OCI-LY1 (cell line): ENCODE measurements around the gene SHLD1.

Experiments used
- H2AFZ ChIP-seq: fragments of 200-600 bp; sonication (generic), shearing (Covaris generic); 2 replicates; pipeline ENCODE4 v1.6.0; 2014; ENCODE audit warnings: antibody characterized with exemption, mild to moderate bottlenecking, low read length
- H3F3A ChIP-seq: fragments of 200-600 bp; sonication (generic), shearing (Covaris generic); 2 replicates; pipeline ENCODE4 v1.6.0; 2014; ENCODE audit warnings: mild to moderate bottlenecking, antibody characterized with exemption, low read length, moderate library complexity; ENCODE audit not compliant: insufficient read depth
- H3K27ac ChIP-seq: fragments of 200-600 bp; sonication (generic); 2 replicates; pipeline ENCODE4 v1.5.1; 2014; ENCODE audit warnings: low read length, mixed run types, mild to moderate bottlenecking, low read depth; ENCODE audit not compliant: poor library complexity, severe bottlenecking
- H3K27me3 ChIP-seq: fragments of 200-600 bp; sonication (generic); 2 replicates; pipeline ENCODE4 v1.6.0; 2014; ENCODE audit warnings: antibody characterized with exemption, mild to moderate bottlenecking, low read length, moderate library complexity; ENCODE audit not compliant: insufficient read depth
- H3K36me3 ChIP-seq: fragments of 200-600 bp; sonication (generic); 2 replicates; pipeline ENCODE4 v1.6.1; 2014; ENCODE audit warnings: mild to moderate bottlenecking, antibody characterized with exemption, low read length, moderate library complexity, mixed read lengths; ENCODE audit not compliant: insufficient read depth
- H3K4me1 ChIP-seq: fragments of 200-600 bp; sonication (generic); 2 replicates; pipeline ENCODE4 v1.5.1; 2014; ENCODE audit warnings: mild to moderate bottlenecking, low read length, moderate library complexity; ENCODE audit not compliant: insufficient read depth, severe bottlenecking
- H3K4me2 ChIP-seq: fragments of 200-600 bp; sonication (generic), shearing (Covaris generic); 2 replicates; pipeline ENCODE4 v1.6.1; 2014; ENCODE audit warnings: low read length
- H3K4me3 ChIP-seq: fragments of 200-600 bp; sonication (generic); 2 replicates; pipeline ENCODE4 v1.5.1; 2014; ENCODE audit warnings: low read length, low read depth, mild to moderate bottlenecking, mixed read lengths; ENCODE audit not compliant: poor library complexity, severe bottlenecking
- H3K79me2 ChIP-seq: fragments of 200-600 bp; shearing (Covaris generic); 2 replicates; pipeline ENCODE4 v1.6.1; 2016; ENCODE audit warnings: mixed run types, low read length, mixed read lengths; ENCODE audit not compliant: insufficient read depth
- H3K9ac ChIP-seq: fragments of 200-600 bp; sonication (generic), shearing (Covaris generic); 2 replicates; pipeline ENCODE4 v1.6.1; 2014; ENCODE audit warnings: mild to moderate bottlenecking, low read length, mixed read lengths
- H3K9me2 ChIP-seq: fragments of 200-600 bp; sonication (generic), shearing (Covaris generic); 2 replicates; pipeline ENCODE4 v1.6.1; 2014; ENCODE audit warnings: low read depth, mild to moderate bottlenecking, low read length, mixed read lengths
- H3K9me3 ChIP-seq: fragments of 200-600 bp; shearing (Covaris generic); 2 replicates; pipeline ENCODE4 v1.6.1; 2014; ENCODE audit warnings: low read length, mixed read lengths
- H4K20me1 ChIP-seq: fragments of 200-600 bp; sonication (generic), shearing (Covaris generic); 2 replicates; pipeline ENCODE4 v1.6.0; 2016; ENCODE audit warnings: mild to moderate bottlenecking, low read length; ENCODE audit not compliant: insufficient read depth
- EZH2 ChIP-seq: fragments of 200-600 bp; sonication (generic), shearing (Covaris generic); IDR thresholded peaks from 2 replicates; pipeline ENCODE4 v1.8.0; 2017; ENCODE audit warnings: borderline replicate concordance, mixed run types, mild to moderate bottlenecking, antibody characterized with exemption, low read length, moderate library complexity, mixed read lengths
- TF ChIP-seq, protein P1 (sequence below): fragments of 200-600 bp; sonication (generic), shearing (Covaris generic); IDR thresholded peaks from 2 replicates; pipeline ENCODE4 v1.5.1; 2017; ENCODE audit warnings: mild to moderate bottlenecking, antibody characterized with exemption, low read length, moderate library complexity, mixed read lengths

The SHLD1 gene

DNA sequence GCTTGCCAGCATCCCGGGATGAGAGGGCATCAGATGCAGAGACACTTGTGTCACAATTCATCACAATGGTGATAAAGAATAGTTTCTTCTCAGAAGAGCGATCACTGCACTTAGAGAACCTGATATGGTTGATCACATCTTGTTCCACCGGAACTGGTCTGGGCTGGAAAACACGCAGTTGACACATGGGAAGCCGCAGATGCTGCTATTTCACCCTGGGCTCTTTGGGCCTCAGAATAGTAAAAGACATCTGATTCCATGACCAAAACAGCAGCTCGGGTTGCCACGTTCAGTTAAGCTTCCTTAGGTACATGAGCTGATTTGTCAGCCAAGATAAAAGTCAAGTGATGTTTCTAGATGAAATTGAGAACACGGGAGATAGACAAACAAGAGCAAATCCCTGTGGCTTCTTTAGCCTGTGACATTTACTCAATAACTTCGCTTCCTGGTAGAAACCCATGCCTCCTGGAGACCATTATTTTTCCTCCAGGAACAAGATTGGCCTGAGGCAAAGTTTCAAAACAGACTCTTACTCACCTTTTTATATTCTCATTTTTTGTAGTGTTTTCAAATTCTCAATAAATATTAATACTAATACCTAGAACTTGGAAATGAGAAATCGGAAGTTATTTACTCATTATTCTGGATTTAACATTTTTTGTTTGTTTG is 140.7 kb downstream of the SHLD1 start:
- no peaks in the 10 kb centered on the region for H3K9me2 ChIP-seq
- H3K4me1 ChIP-seq, result no peaks in the 10 kb centered on the region
- no peaks in the 10 kb centered on the region for H3K79me2 ChIP-seq
- H3K36me3 ChIP-seq, result no peaks in the 10 kb centered on the region
- H3F3A ChIP-seq, result no peaks in the 10 kb centered on the region
- no peak overlapping the region for H3K4me3 ChIP-seq
- H3K27me3 ChIP-seq, result no peaks in the 10 kb centered on the region
- H3K9ac ChIP-seq, result no peak overlapping the region
- TF ChIP-seq, protein P1, sequence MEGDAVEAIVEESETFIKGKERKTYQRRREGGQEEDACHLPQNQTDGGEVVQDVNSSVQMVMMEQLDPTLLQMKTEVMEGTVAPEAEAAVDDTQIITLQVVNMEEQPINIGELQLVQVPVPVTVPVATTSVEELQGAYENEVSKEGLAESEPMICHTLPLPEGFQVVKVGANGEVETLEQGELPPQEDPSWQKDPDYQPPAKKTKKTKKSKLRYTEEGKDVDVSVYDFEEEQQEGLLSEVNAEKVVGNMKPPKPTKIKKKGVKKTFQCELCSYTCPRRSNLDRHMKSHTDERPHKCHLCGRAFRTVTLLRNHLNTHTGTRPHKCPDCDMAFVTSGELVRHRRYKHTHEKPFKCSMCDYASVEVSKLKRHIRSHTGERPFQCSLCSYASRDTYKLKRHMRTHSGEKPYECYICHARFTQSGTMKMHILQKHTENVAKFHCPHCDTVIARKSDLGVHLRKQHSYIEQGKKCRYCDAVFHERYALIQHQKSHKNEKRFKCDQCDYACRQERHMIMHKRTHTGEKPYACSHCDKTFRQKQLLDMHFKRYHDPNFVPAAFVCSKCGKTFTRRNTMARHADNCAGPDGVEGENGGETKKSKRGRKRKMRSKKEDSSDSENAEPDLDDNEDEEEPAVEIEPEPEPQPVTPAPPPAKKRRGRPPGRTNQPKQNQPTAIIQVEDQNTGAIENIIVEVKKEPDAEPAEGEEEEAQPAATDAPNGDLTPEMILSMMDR, result no peak
- no peak for TF ChIP-seq EZH2
- no peak overlapping the region for H3K27ac ChIP-seq
- no peak overlapping the region for H3K4me2 ChIP-seq
- no peaks in the 10 kb centered on the region for H4K20me1 ChIP-seq
- H3K9me3 ChIP-seq, result no peaks in the 10 kb centered on the region
- H2AFZ ChIP-seq, result no peak overlapping the region

- Histone ChIP-seq H3K79me2 (no peaks in the 10 kb centered on the region), H3K27ac (no peak overlapping the region), H3K4me2 (no peak overlapping the region), H3K36me3 (no peaks in the 10 kb centered on the region), H4K20me1 (no peaks in the 10 kb centered on the region), H3F3A (no peaks in the 10 kb centered on the region), H3K4me1 (no peaks in the 10 kb centered on the region), H3K4me3 (no peak overlapping the region), H3K9ac (no peak overlapping the region), H3K9me3 (no peaks in the 10 kb centered on the region), H2AFZ (no peak overlapping the region), H3K9me2 (no peaks in the 10 kb centered on the region), H3K27me3 (no peaks in the 10 kb centered on the region)
- no peak for TF ChIP-seq EZH2
Measured at GRCh38 chr20:5893052-5893451, 142.9 kb downstream of the SHLD1 start.

DNA sequence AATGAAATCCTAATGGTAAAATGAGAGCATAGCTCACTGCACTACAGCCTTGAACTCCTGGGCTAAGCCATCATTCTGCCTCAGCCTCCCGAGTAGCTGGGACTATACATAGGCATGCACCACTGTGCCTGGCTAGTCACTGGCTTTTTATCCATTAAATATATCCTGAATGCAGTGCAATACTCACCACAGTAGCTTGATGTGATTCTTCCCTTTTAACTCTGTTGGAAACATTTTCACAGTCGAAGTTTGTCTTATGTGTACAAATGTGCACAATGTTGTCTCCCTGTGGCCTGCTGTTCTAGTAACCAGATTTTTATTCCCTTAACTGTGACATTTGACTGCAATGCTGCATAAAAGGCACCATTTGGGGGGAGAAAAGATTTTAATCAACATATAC is 143.4 kb downstream of the SHLD1 start:
- H3K4me2 ChIP-seq, result no peak overlapping the region
- no peaks in the 10 kb centered on the region for H4K20me1 ChIP-seq
- H3K79me2 ChIP-seq, result no peaks in the 10 kb centered on the region
- TF ChIP-seq, protein P1, result no peak
- TF ChIP-seq EZH2, result no peak
- no peaks in the 10 kb centered on the region for H3K4me1 ChIP-seq
- H3K4me3 ChIP-seq, result no peak overlapping the region
- H3K9me2 ChIP-seq, result no peaks in the 10 kb centered on the region
- H3K9ac ChIP-seq, result no peak overlapping the region
- H3K27me3 ChIP-seq, result no peaks in the 10 kb centered on the region
- no peak overlapping the region for H2AFZ ChIP-seq
- H3K27ac ChIP-seq, result no peak overlapping the region
- H3K36me3 ChIP-seq, result no peaks in the 10 kb centered on the region
- no peaks in the 10 kb centered on the region for H3K9me3 ChIP-seq
- no peaks in the 10 kb centered on the region for H3F3A ChIP-seq

DNA sequence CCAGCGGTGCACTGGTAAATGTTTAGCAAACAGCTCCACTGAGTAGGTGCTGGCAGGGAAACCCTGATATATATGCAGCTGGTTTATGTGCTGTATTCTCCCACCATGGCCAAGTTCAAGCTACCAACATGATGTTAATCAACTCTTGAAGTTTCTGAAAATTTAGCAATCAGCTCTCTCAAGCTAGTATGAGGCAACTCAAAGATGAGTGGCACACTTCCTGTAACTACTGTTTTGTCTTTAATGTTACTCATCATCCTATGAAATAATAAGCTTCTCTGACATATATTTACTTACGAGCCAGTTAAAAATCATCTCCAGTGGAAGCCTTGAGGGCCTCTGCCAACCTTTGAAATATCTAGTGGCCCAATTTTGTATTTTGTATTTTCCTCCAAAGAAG is 145.4 kb downstream of the SHLD1 start:
- no peaks in the 10 kb centered on the region for H3F3A ChIP-seq
- H3K27ac ChIP-seq, result no peak overlapping the region
- H3K36me3 ChIP-seq, result no peaks in the 10 kb centered on the region
- H3K79me2 ChIP-seq, result no peaks in the 10 kb centered on the region
- H3K9ac ChIP-seq, result no peak overlapping the region
- no peaks in the 10 kb centered on the region for H3K9me3 ChIP-seq
- H4K20me1 ChIP-seq, result no peaks in the 10 kb centered on the region
- H3K4me2 ChIP-seq, result no peak overlapping the region
- H3K27me3 ChIP-seq, result no peaks in the 10 kb centered on the region
- H3K4me1 ChIP-seq, result no peaks in the 10 kb centered on the region
- H3K4me3 ChIP-seq, result no peak overlapping the region
- no peak overlapping the region for H2AFZ ChIP-seq
- no peaks in the 10 kb centered on the region for H3K9me2 ChIP-seq
- no peak for TF ChIP-seq EZH2
- TF ChIP-seq, protein P1, result no peak
